ENCODE data around the gene SPG11.
A peak's percentile ranks its signal among the peaks of the same experiment; 100 is the strongest.

Gene SPG11

GRCh38 chr15:44529864-44530604, 133.4 kb downstream of the SPG11 start:
- Mint-ChIP-seq H3K36me3 (peaks cover 4% of the 10 kb centered on the region), H3K4me3 (no peak overlapping the region), H3K4me1 (peaks cover 4% of the 10 kb centered on the region), H3K9me3 (no peaks in the 10 kb centered on the region), H3K27me3 (no peaks in the 10 kb centered on the region), H3K27ac (peak overlapping the region; percentile 64)
- ATAC-seq (ENCODE audit: low read depth) (no peak), DNase-seq (ENCODE audit: low spot score in 2 of 2) (no peak)

GRCh38 chr15:44527241-44527640, 136.2 kb downstream of the SPG11 start:
- DNase-seq (ENCODE audit: low spot score in 2 of 2) (no peak), ATAC-seq (ENCODE audit: low read depth) (no peak)
- H3K36me3 Mint-ChIP-seq = peaks cover 4% of the 10 kb centered on the region
- H3K27ac Mint-ChIP-seq = peak overlapping the region; percentile 41
- H3K4me1 Mint-ChIP-seq = peaks cover 4% of the 10 kb centered on the region
- no peaks in the 10 kb centered on the region for H3K27me3 Mint-ChIP-seq
- H3K4me3 Mint-ChIP-seq = no peak overlapping the region
- H3K9me3 Mint-ChIP-seq = no peaks in the 10 kb centered on the region

GRCh38 chr15:44525018-44525417, 138.4 kb downstream of the SPG11 start:
- Mint-ChIP-seq H3K4me3 (no peak overlapping the region), H3K9me3 (no peaks in the 10 kb centered on the region), H3K27me3 (no peaks in the 10 kb centered on the region), H3K36me3 (peaks cover 4% of the 10 kb centered on the region), H3K27ac (no peak overlapping the region), H3K4me1 (no peaks in the 10 kb centered on the region)
- ATAC-seq (ENCODE audit: low read depth) = no peak
- no peak for DNase-seq (ENCODE audit: low spot score in 2 of 2)

GRCh38 chr15:44519537-44519936, 143.9 kb downstream of the SPG11 start:
- Mint-ChIP-seq H3K4me3 (no peak overlapping the region), H3K4me1 (no peaks in the 10 kb centered on the region), H3K9me3 (no peaks in the 10 kb centered on the region), H3K27ac (peak overlapping the region; percentile 21), H3K27me3 (no peaks in the 10 kb centered on the region), H3K36me3 (peaks cover 6% of the 10 kb centered on the region)
- DNase-seq (ENCODE audit: low spot score in 2 of 2) (no peak), ATAC-seq (ENCODE audit: low read depth) (no peak)

GRCh38 chr15:44516436-44516835, 147.0 kb downstream of the SPG11 start:
- DNase-seq (ENCODE audit: low spot score in 2 of 2) = no peak
- Mint-ChIP-seq H3K27ac (no peak overlapping the region), H3K27me3 (no peaks in the 10 kb centered on the region), H3K4me3 (no peak overlapping the region), H3K9me3 (no peaks in the 10 kb centered on the region), H3K36me3 (peaks cover 5% of the 10 kb centered on the region), H3K4me1 (no peaks in the 10 kb centered on the region)
- ATAC-seq (ENCODE audit: low read depth) = no peak

Measured in memory B cell (primary cell).